PFSK-1 (cell line): ENCODE data around the gene ZNF827.

ENCODE experiments used
- FOXP2 ChIP-seq: optimal IDR thresholded peaks from 2 replicates; pipeline ENCODE3; 2011; ENCODE audit warnings: borderline replicate concordance, control low read depth, inconsistent platforms; ENCODE audit not compliant: insufficient read depth; ENCODE audit errors: extremely low read length, extremely low read depth
- POLR2AphosphoS5 ChIP-seq: IDR thresholded peaks from 2 replicates; pipeline ENCODE4 v1.6.1; 2012; ENCODE audit warnings: low read depth, mild to moderate bottlenecking, control low read depth, low read length, moderate library complexity
- SIN3A ChIP-seq: IDR thresholded peaks from 2 replicates; pipeline ENCODE4 v1.6.1; 2012; ENCODE audit warnings: mild to moderate bottlenecking, low read length, moderate library complexity, borderline replicate concordance; ENCODE audit not compliant: insufficient read depth
- TAF1 ChIP-seq: IDR thresholded peaks from 2 replicates; pipeline ENCODE4 v1.6.1; 2012; ENCODE audit warnings: low read length, control low read depth, borderline replicate concordance; ENCODE audit not compliant: insufficient read depth
- TF ChIP-seq, protein P1 (sequence below), 2 experiments: IDR thresholded peaks; 2 replicates each; pipeline versions ENCODE4 v1.6.1 to v1.8.0; 2011 to 2012; ENCODE audit warnings: low read depth in 2 of 2, low read length in 2 of 2, control low read depth in 1 of 2, inconsistent platforms in 1 of 2, mild to moderate bottlenecking in 1 of 2, moderate library complexity in 1 of 2; ENCODE audit not compliant: insufficient read depth in 1 of 2

ZNF827 gene

DNA sequence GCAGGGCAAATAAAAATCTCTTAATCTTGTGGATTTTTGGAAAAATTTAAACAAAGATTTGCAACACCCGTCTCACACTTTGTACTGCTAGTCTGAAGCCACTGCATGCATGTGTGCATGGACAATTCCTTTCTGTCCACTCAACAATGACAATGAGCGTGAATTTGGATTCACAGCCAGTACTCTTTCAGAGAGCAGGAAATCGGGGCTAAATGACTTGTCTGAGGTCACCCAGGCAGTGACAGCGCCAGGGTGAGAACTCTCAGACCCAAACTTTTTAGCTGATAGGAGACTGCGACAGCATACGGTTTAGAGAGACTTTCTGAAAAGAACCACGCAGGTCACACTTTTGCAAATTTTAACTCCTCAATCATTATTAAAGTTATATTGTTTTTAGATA, 90.9 kb downstream of the ZNF827 start:
- TF ChIP-seq, protein P1, sequence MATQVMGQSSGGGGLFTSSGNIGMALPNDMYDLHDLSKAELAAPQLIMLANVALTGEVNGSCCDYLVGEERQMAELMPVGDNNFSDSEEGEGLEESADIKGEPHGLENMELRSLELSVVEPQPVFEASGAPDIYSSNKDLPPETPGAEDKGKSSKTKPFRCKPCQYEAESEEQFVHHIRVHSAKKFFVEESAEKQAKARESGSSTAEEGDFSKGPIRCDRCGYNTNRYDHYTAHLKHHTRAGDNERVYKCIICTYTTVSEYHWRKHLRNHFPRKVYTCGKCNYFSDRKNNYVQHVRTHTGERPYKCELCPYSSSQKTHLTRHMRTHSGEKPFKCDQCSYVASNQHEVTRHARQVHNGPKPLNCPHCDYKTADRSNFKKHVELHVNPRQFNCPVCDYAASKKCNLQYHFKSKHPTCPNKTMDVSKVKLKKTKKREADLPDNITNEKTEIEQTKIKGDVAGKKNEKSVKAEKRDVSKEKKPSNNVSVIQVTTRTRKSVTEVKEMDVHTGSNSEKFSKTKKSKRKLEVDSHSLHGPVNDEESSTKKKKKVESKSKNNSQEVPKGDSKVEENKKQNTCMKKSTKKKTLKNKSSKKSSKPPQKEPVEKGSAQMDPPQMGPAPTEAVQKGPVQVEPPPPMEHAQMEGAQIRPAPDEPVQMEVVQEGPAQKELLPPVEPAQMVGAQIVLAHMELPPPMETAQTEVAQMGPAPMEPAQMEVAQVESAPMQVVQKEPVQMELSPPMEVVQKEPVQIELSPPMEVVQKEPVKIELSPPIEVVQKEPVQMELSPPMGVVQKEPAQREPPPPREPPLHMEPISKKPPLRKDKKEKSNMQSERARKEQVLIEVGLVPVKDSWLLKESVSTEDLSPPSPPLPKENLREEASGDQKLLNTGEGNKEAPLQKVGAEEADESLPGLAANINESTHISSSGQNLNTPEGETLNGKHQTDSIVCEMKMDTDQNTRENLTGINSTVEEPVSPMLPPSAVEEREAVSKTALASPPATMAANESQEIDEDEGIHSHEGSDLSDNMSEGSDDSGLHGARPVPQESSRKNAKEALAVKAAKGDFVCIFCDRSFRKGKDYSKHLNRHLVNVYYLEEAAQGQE (IDR thresholded peaks at IDR 0.05; ENCODE audit: insufficient read depth in 1 of 2, low read depth in 2 of 2, low read length in 2 of 2) = no peak
- TF ChIP-seq FOXP2 (no peak), SIN3A (no peak), POLR2AphosphoS5 (no peak), TAF1 (no peak)

DNA sequence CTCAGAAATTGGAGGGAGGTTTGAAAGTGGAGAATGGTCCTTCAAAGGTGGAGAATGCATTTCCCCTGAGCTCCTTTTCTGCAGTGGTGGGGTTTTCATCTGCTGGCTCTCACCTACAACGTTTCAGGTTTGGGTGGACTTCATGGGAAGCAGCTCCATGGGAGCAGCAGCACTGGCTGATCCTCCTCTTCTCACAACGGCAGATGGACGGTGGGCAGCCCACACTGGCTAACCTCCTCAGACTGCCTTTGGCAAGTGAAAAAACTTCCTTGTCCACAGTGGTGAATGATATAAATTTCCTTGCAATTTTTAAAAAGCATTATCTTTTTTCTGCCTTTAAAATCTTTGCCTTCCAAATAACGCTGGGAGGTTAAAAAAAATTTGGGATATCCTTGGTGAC, 93.5 kb downstream of the ZNF827 start:
- TF ChIP-seq, protein P1 (IDR thresholded peaks at IDR 0.05; ENCODE audit: insufficient read depth in 1 of 2, low read depth in 2 of 2, low read length in 2 of 2) = no peak
- TF ChIP-seq POLR2AphosphoS5 = no peak
- no peak for TF ChIP-seq FOXP2
- TF ChIP-seq TAF1 = no peak
- no peak for TF ChIP-seq SIN3A

DNA sequence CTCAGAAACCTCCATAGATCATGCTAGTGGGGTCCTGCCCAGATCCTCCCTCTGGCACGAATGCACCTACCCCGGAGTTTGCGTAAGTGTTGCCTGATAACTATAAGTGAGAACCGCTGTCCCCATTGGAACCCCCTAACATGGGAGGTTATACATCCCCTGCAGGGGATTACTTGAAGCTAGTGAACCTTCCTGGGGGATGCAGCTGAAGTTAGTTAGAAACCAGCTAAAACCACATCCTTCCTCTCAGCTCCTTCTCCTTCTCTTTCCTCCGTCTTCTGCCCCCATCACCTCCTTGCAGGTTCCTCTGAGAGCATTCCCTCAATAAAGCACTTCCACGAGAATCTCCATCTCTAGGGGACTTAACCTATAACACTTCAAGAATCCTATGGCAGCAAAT, 95.0 kb downstream of the ZNF827 start:
- TF ChIP-seq, protein P1 (IDR thresholded peaks at IDR 0.05; ENCODE audit: insufficient read depth in 1 of 2, low read depth in 2 of 2, low read length in 2 of 2) = no peak
- TF ChIP-seq POLR2AphosphoS5 (no peak), FOXP2 (no peak), SIN3A (no peak), TAF1 (no peak)

DNA sequence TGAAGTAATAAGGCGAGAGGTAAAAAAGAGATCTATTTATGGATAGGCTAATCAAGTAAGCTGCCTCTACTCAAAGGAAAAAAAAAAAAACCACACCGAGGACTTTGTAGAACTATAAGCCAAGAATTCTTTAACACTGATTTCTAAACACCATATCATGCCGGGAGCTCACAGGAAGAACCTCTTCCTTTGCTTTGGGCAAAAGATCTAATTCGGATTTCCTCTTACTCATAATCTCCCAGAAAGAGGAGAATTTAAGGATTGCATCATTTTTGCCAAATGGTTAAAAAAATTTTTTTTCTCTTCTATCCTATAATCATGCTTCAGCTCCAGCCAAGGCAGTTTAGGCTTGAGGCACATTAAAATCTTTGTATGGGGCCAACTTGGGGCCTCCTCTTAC, 95.5 kb downstream of the ZNF827 start:
- no peak for TF ChIP-seq POLR2AphosphoS5
- TF ChIP-seq, protein P1 (IDR thresholded peaks at IDR 0.05; ENCODE audit: insufficient read depth in 1 of 2, low read depth in 2 of 2, low read length in 2 of 2) = no peak
- no peak for TF ChIP-seq SIN3A
- TF ChIP-seq FOXP2 = no peak
- no peak for TF ChIP-seq TAF1

DNA sequence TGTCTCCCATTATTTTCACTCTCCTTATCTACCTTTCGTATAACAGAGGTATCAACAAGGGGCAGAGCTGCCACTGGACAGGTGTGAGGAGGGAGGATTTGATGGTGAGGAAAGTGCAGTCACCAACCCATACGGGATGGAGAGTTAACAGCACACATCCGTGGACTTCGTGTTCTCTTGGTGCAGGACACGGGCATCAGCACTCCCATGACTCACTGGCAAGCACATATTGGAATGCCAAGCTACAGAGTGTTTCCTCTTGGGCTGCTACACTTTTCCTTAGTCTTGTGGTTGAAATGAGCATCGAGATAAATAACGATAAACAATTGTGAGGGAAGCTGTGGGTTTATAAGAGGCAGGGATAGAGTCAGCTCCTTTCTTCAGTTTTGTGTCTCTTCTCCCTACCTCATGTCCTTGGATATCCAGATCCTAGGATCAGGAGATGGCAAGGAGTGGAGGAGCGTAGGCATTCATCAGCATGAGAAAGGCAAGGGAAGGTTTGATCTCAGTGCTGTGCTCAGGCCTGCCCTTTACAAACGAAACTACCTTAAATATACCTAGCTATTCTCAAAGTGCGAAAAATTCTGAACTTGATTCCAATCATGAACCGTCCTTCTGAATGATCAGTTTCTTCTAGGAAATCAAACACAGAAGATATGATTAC, 96.3 kb downstream of the ZNF827 start:
- TF ChIP-seq SIN3A (no peak), TAF1 (no peak), FOXP2 (no peak)
- TF ChIP-seq, protein P1 (IDR thresholded peaks at IDR 0.05; ENCODE audit: insufficient read depth in 1 of 2, low read depth in 2 of 2, low read length in 2 of 2) = no peak
